IPS DF 6.9 (cell line): ENCODE measurements around the gene ITGA1.
"Not testable (repeated sequence)": the region's sequence is repeated elsewhere in the genome, so short reads cannot be mapped to it uniquely, and the experiment has no call there.

ENCODE experiments used
- DNase-seq: peaks from one replicate; pipeline ENCODE4 v3.0.0-alpha.2; 2013; ENCODE audit warnings: low read depth, low spot score
- H3K27ac ChIP-seq: one replicate; pipeline ENCODE4 v1.5.1; 2013; ENCODE audit warnings: low read length, control low read depth
- H3K27me3 ChIP-seq: 2 replicates; pipeline ENCODE4 v1.6.1; 2013; ENCODE audit warnings: mild to moderate bottlenecking, low read length; ENCODE audit not compliant: control insufficient read depth, insufficient read depth
- H3K36me3 ChIP-seq: 2 replicates; pipeline ENCODE4 v1.6.1; 2013; ENCODE audit warnings: low read length; ENCODE audit not compliant: control insufficient read depth, insufficient read depth
- H3K4me1 ChIP-seq: 2 replicates; pipeline ENCODE4 v1.6.1; 2013; ENCODE audit warnings: low read length; ENCODE audit not compliant: control insufficient read depth, insufficient read depth
- H3K4me3 ChIP-seq: 2 replicates; pipeline ENCODE4 v1.5.1; 2013; ENCODE audit warnings: mild to moderate bottlenecking, low read length
- H3K9me3 ChIP-seq: 2 replicates; pipeline ENCODE4 v1.6.1; 2013; ENCODE audit warnings: low read length, inconsistent platforms; ENCODE audit not compliant: control insufficient read depth, insufficient read depth
- WGBS: extraction: QIAGEN DNeasy Blood & Tissue Kit; methylation state at CpG from one replicate; pipeline ENCODE4 v1.1.7; 2013; ENCODE audit warnings: mixed read lengths, missing lambda C conversion rate; ENCODE audit not compliant: insufficient read length, insufficient coverage; 5-methylcytosine and 5-hydroxymethylcytosine counted together

ITGA1 gene

DNA sequence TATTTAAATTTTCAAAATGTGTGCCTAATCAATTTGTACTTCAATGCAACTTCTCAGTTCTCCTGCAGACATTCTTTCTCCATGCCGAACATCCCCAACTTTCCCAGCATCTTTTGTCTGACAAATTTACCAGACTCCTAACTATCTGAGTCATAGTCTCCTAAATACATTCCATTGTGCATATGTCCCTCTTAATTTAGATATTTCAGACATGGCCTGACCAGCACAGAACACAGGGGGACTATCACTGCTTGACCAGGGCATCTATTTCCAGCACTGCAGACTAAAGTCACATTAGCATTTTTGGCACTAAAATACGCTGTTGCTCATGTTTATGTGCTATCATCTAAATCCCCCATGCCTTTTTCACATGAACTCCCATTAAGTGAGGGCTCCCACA is 71.9 kb downstream of the ITGA1 start:
- WGBS = no CpG with 5 or more reads among the region's 2 CpGs
- DNase-seq = no peak

GRCh38 chr5:52861368-52861767 is 73.7 kb downstream of the ITGA1 start:
- H3K4me1 ChIP-seq = no peaks in the 10 kb centered on the region
- WGBS = no CpG with 5 or more reads among the region's 5 CpGs
- no peak overlapping the region for H3K27ac ChIP-seq
- no peak overlapping the region for H3K4me3 ChIP-seq
- H3K36me3 ChIP-seq = no peaks in the 10 kb centered on the region
- no peaks in the 10 kb centered on the region for H3K9me3 ChIP-seq
- no peaks in the 10 kb centered on the region for H3K27me3 ChIP-seq
- DNase-seq = no peak

More for the DNA sequence above, 71.9 kb downstream of the ITGA1 start:
- H3K27ac ChIP-seq = no peak overlapping the region
- no peaks in the 10 kb centered on the region for H3K36me3 ChIP-seq
- no peaks in the 10 kb centered on the region for H3K27me3 ChIP-seq
- no peak overlapping the region for H3K4me3 ChIP-seq
- peaks cover 1% of the 10 kb centered on the region; the same call in 1 of the 2 replicates for H3K4me1 ChIP-seq
- H3K9me3 ChIP-seq = no peaks in the 10 kb centered on the region

DNA sequence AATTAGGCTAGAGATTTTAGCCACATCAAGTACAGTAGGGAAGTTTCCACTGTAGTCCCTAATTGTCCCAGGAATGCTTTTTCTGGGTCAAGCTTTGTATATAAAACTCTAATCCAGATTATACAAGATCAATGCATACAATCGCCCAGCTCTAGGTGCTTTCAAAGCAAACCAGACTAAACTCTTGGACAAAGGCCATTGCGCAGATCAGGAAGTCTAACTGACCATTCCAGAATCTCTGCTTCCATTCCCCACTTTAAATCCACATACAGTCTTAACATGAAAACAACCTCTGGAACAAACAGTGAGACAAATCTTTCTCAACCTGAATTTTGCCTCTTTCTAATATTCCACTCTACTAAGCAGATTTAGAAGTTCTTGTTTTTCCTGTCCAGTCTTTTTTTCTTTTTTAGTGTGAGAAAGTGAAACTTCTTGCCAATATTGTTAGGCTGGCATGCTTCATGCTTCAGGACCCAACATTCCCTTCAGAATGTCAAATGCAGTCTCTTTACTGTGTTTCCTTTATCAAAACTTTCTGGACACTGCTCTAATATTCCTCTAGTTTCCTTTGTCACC is 76.1 kb downstream of the ITGA1 start:
- Histone ChIP-seq H3K27me3 (no peaks in the 10 kb centered on the region), H3K9me3 (no peaks in the 10 kb centered on the region), H3K36me3 (no peaks in the 10 kb centered on the region), H3K27ac (no peak overlapping the region), H3K4me3 (no peak overlapping the region), H3K4me1 (no peaks in the 10 kb centered on the region)
- WGBS = no CpG with 5 or more reads among the region's 2 CpGs
- DNase-seq = no peak

- no CpG with 5 or more reads among the region's 2 CpGs for WGBS
- no peak for DNase-seq
- H3K27ac ChIP-seq = no peak overlapping the region
- no peaks in the 10 kb centered on the region for H3K9me3 ChIP-seq
- no peaks in the 10 kb centered on the region for H3K36me3 ChIP-seq
- no peaks in the 10 kb centered on the region for H3K4me1 ChIP-seq
- no peak overlapping the region for H3K4me3 ChIP-seq
- no peaks in the 10 kb centered on the region for H3K27me3 ChIP-seq
Observed at GRCh38 chr5:52864371-52864770, 76.7 kb downstream of the ITGA1 start.

DNA sequence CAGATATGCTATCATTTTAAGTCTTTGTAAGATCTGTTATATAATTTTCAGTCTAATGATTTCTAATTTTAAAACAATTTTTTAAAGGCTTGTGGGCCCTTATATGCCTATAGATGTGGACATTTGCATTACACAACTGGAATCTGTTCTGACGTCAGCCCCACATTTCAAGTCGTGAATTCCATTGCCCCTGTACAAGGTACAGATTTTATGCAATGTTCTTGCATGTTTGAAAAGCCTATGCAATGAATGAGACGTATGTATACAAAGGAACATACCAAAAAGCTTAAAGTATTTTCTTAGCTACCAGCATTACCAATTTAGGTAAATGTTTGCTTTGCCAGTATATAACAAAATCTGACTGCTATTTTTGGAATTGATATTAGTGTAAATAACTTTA is 77.2 kb downstream of the ITGA1 start:
- no peaks in the 10 kb centered on the region for H3K9me3 ChIP-seq
- no CpG with 5 or more reads among the region's 3 CpGs for WGBS
- no peaks in the 10 kb centered on the region for H3K27me3 ChIP-seq
- H3K4me3 ChIP-seq = no peak overlapping the region
- no peak overlapping the region for H3K27ac ChIP-seq
- no peaks in the 10 kb centered on the region for H3K4me1 ChIP-seq
- DNase-seq = no peak
- no peaks in the 10 kb centered on the region for H3K36me3 ChIP-seq

DNA sequence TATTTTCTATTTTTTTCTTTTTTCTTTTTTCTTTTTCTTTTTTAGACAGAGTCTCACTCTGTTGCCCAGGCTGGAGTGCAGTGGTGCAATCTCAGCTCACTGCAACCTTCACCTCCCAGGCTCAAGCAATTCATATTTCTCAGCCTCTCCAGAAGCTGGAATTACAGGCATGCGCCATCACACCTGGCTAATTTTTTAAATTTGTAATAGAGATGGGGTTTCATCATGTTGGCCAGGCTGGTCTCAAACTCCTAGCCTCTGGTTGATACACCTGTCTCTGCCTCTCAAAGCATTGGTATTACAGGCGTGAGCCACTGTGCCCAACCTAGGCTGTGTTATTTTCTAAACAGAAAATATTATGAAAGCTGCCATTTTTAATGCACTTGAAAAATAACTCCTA is 78.3 kb downstream of the ITGA1 start:
- not testable (repeated sequence) for H3K4me1 ChIP-seq, H3K27me3 ChIP-seq, H3K4me3 ChIP-seq, H3K9me3 ChIP-seq, H3K27ac ChIP-seq, DNase-seq, H3K36me3 ChIP-seq
- no CpG with 5 or more reads among the region's 2 CpGs for WGBS

DNA sequence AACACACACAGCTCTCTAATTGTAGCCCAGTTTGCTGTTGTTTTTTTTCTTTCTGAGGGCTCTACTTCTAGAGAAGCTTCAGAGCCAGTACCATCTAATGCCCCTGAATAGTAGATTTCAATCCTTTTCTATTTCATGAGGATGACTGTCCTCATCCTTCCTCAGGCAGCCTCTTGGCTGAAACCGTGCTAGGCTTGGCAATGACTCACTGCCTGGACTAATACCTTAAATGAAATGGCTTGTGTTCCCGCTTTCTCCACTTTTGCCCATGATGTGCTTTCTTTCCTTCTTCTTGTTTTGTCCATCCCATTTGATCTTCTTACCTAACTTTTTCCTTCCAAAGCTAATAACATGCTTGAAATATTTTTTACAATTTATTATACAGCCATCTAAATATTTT is 80.1 kb downstream of the ITGA1 start:
- Histone ChIP-seq H3K27ac (no peak overlapping the region), H3K4me3 (no peak overlapping the region), H3K27me3 (no peaks in the 10 kb centered on the region), H3K36me3 (no peaks in the 10 kb centered on the region), H3K4me1 (no peaks in the 10 kb centered on the region), H3K9me3 (no peaks in the 10 kb centered on the region)
- DNase-seq = no peak
- no CpG with 5 or more reads among the region's 2 CpGs for WGBS

DNA sequence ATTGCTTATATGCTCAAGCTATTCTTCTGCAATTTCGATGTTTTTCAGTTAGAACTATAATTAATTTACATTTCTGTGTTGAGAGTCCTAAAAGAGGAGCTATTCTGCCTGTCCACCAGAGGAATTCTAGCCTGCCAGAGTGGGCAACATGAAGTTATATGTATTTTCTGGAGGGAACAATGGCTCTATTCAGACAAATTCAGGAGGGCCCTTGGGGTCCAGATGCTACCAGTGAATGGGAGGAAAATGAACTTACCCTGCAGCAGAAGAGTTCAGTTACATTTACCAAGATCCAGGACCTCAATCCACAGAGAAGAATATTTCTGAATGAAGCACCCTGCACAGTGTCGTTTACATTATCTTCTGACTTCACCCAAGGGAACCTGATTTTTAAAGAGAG is 80.7 kb downstream of the ITGA1 start:
- Histone ChIP-seq H3K9me3 (no peaks in the 10 kb centered on the region), H3K4me3 (no peak overlapping the region), H3K4me1 (no peaks in the 10 kb centered on the region), H3K27me3 (no peaks in the 10 kb centered on the region), H3K27ac (no peak overlapping the region), H3K36me3 (no peaks in the 10 kb centered on the region)
- no peak for DNase-seq
- WGBS = no CpG with 5 or more reads among the region's 2 CpGs

DNA sequence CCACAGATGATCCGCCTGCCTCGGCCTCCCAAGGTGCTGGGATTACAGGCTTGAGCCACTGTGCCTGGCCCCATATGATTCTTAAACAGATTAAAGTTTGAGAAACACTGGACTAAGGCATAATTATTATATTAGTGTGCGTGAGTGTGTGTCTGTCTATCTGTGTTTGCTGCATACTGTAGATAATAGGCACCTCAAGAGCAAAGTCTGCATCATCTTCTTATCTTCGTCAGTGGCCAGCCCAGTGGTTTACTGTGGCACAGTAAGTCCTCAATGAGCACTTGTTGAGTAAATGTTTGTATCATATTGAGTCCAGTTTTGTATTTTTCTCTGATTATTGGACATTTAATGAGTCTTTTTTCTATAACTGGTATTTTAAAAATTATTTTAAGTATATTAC is 81.7 kb downstream of the ITGA1 start:
- no peak for DNase-seq
- WGBS = no CpG with 5 or more reads among the region's 4 CpGs
- no peak overlapping the region for H3K4me3 ChIP-seq
- H3K4me1 ChIP-seq = no peaks in the 10 kb centered on the region
- H3K27ac ChIP-seq = no peak overlapping the region
- no peaks in the 10 kb centered on the region for H3K27me3 ChIP-seq
- H3K9me3 ChIP-seq = no peaks in the 10 kb centered on the region
- H3K36me3 ChIP-seq = no peaks in the 10 kb centered on the region

- H3K36me3 ChIP-seq = no peaks in the 10 kb centered on the region
- no CpG with 5 or more reads among the region's 1 CpG for WGBS
- DNase-seq = no peak
- no peaks in the 10 kb centered on the region for H3K27me3 ChIP-seq
- H3K27ac ChIP-seq = no peak overlapping the region
- H3K9me3 ChIP-seq = no peaks in the 10 kb centered on the region
- no peaks in the 10 kb centered on the region for H3K4me1 ChIP-seq
- H3K4me3 ChIP-seq = no peak overlapping the region
Observed at GRCh38 chr5:52870448-52870847, 82.7 kb downstream of the ITGA1 start.

GRCh38 chr5:52875827-52876226 is 88.1 kb downstream of the ITGA1 start:
- Histone ChIP-seq H3K4me3 (no peak overlapping the region), H3K9me3 (no peaks in the 10 kb centered on the region), H3K27ac (no peak overlapping the region), H3K27me3 (no peaks in the 10 kb centered on the region), H3K4me1 (no peaks in the 10 kb centered on the region), H3K36me3 (no peaks in the 10 kb centered on the region)
- no CpG with 5 or more reads among the region's 3 CpGs for WGBS
- no peak for DNase-seq
